Psoas muscle (tissue), 8 donors: ENCODE data around the gene DHRS7B. TPM values are rescaled to one million over a fixed set of nuclear protein-coding genes. Genes with fewer than 3 reads are reported as not detected.

ENCODE experiments used
- ATAC-seq, 4 donors: fragments of 200-7000 bp; cut with Tn5 transposase; one replicate each; pipeline ENCODE4 v1.9.1; 2020; ENCODE audit warnings: moderate library complexity in 3 of 4, mild to moderate bottlenecking in 2 of 4
- DNase-seq, 2 donors: peaks; one replicate each; pipeline ENCODE4 v3.0.0-alpha.2; 2020
- H3K27ac ChIP-seq: fragments of 200-600 bp; one replicate; pipeline ENCODE4 v1.8.0; 2022
- H3K27me3 ChIP-seq, 3 donors: fragments of 200-600 bp in 1 of 3; one replicate each; pipeline versions ENCODE4 v1.6.1 to v1.8.0; 2013 to 2022; ENCODE audit warnings: low read length in 2 of 3, mild to moderate bottlenecking in 2 of 3, moderate library complexity in 1 of 3; ENCODE audit not compliant: insufficient read depth in 3 of 3
- H3K36me3 ChIP-seq, 2 donors: fragments of 200-600 bp in 1 of 2; one replicate each; pipeline versions ENCODE4 v1.6.1 to v1.8.0; 2013 to 2022; ENCODE audit warnings: low read depth in 1 of 2, mild to moderate bottlenecking in 1 of 2, moderate library complexity in 1 of 2; ENCODE audit not compliant: insufficient read depth in 1 of 2
- H3K4me1 ChIP-seq: fragments of 200-600 bp; one replicate; pipeline ENCODE4 v1.8.0; 2022
- H3K4me3 ChIP-seq: fragments of 200-600 bp; one replicate; pipeline ENCODE4 v1.8.0; 2022; ENCODE audit warnings: mild to moderate bottlenecking
- H3K9me3 ChIP-seq: fragments of 200-600 bp; one replicate; pipeline ENCODE4 v1.8.0; 2022
- WGBS, 3 donors: extraction: QIAGEN DNeasy Blood & Tissue Kit; methylation state at CpG; one replicate each; pipeline versions ENCODE4 v1.1.6 to v1.1.7; 2013; 5-methylcytosine and 5-hydroxymethylcytosine counted together
- intact Hi-C, 2 donors: fragments of 100-400 bp; cut with DNase I; formaldehyde crosslinking; loops; one replicate each; pipeline versions ENCODE4 v1.11.0 to v1.14.2; 2022
- polyA plus RNA-seq, 3 donors: library from polyadenylated mRNA; stranded (reverse); fragments of 200-250 nt; gene quantifications; one replicate each; pipeline ENCODE4 v1.2.3, GENCODE V29; 2013
- total RNA-seq, 4 donors: library from RNA; stranded (reverse); fragmentation: NEBNext Ultra II Directional in 2 of 4; extraction: Animal tissue kit (Norgen Biotek cat#: 25700) in 2 of 4; gene quantifications; one replicate each; pipeline versions ENCODE4 v1.2.1 to v1.2.4, GENCODE V29; 2021 to 2023
- TF ChIP-seq, protein P1 (sequence below): fragments of 200-600 bp; IDR thresholded peaks from one replicate; pipeline ENCODE4 v1.8.0; 2022; ENCODE audit warnings: antibody characterized with exemption
- donor health status: healthy with polysubstance abuse.
- donor health status: DM: no; HTN: no; CAD: no; lungs with moderate emphysema.
- donor health status: Bipolar disorder and iron deficiency.
- donor health status: healthy.
- donor health status: DM: yes; HTN: yes; CAD: no.
- donor health status: DM: no; HTN: no; CAD: no.
- donor health status: DM: no; HTN: no; CAD: no.
- donor health status: DM: yes; HTN: yes; CAD: no.

DHRS7B gene
- total and polyA plus RNA-seq, 7 donors, result 15.7 to 50.1 (median 31.9) TPM

DNA sequence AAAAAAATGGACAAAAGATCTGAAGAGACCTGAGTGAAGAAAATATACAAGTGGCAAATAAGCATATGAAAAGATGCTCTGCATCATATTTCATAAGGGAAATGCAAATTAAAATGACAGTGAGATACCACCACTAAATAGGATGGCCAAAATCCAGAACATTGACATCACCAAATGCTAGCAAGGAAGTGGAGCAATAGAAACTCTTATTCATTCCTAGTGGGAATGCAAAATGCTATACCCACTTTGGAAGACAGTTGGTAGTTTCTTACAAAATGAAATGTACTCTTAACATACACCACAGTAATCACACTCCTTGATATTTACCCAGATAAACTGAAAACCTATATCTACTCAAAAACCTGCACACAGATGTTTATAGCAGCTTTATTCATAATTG lies 33.6 kb downstream of the DHRS7B start:
- no peaks in the 10 kb centered on the region for H3K36me3 ChIP-seq
- H3K27me3 ChIP-seq, result no peaks in the 10 kb centered on the region
- H3K4me1 ChIP-seq, result peaks cover 37% of the 10 kb centered on the region
- ATAC-seq (no peak), DNase-seq (no peak)
- H3K4me3 ChIP-seq, result peak overlapping the region; percentile 61
- intact Hi-C loops, result loop anchor here (5.0 to 10.0 kb wide), 2 partner anchors 33 to 124 kb away; partner anchors contain the start of genes MAP2K3 (in 2 of the 2) and DHRS7B (in 1 of the 2)
- TF ChIP-seq, protein P1, sequence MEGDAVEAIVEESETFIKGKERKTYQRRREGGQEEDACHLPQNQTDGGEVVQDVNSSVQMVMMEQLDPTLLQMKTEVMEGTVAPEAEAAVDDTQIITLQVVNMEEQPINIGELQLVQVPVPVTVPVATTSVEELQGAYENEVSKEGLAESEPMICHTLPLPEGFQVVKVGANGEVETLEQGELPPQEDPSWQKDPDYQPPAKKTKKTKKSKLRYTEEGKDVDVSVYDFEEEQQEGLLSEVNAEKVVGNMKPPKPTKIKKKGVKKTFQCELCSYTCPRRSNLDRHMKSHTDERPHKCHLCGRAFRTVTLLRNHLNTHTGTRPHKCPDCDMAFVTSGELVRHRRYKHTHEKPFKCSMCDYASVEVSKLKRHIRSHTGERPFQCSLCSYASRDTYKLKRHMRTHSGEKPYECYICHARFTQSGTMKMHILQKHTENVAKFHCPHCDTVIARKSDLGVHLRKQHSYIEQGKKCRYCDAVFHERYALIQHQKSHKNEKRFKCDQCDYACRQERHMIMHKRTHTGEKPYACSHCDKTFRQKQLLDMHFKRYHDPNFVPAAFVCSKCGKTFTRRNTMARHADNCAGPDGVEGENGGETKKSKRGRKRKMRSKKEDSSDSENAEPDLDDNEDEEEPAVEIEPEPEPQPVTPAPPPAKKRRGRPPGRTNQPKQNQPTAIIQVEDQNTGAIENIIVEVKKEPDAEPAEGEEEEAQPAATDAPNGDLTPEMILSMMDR, result no peak
- peak overlapping the region; percentile 96 for H3K27ac ChIP-seq
- peaks cover 6% of the 10 kb centered on the region for H3K9me3 ChIP-seq

DNA sequence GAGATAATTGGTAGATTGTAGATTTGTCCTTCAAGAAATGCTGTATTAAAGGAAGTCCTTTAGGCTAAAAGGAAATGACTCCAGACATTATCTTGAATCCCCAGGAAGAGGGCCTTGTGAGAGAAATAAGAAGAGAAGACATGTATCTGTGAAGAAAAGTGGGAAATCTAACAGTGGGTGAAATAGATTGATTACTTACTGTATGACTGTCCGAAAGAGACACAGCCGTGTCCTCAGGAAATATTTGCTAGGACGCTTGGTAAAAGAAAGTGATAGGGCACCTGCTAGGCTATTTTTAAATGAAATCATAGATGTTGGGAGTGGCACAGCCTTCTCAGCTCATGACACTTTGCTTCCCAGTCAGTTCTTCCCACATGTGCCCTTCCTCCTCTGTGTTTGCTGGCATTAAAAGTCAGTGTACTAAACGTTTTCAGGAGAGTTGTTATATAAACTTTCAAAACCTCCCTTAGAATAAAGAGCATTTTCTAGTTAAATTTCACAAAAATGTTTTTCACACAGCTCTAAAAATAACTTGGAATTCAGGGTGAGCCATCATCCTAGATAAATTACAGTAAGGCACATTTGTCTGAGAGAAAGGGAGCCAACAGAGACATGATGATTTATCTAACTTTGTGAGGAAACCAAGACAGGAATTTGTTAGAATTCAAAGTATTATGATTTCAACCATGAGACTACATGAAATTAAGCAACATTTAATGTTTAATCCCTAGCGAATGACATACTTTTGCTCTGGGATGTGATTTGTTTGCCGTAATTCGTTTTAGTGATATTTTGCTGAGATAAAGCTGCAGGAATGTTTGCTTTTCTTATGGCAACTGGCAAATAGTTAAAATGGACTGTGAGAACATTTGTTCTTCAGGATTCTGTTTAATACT lies 35.0 kb downstream of the DHRS7B start:
- peak overlapping the region; percentile 96 for H3K27ac ChIP-seq
- H3K9me3 ChIP-seq, result no peaks in the 10 kb centered on the region
- intact Hi-C loops, result loop anchor here (5.0 to 10.0 kb wide), 2 partner anchors 34 to 123 kb away; partner anchors contain the start of genes MAP2K3 (in 2 of the 2) and DHRS7B (in 1 of the 2)
- DNase-seq (no peak), ATAC-seq (peak; percentile 78 to 81 (median 79))
- TF ChIP-seq, protein P1, result no peak
- no peaks in the 10 kb centered on the region for H3K27me3 ChIP-seq
- peak overlapping the region; percentile 61 for H3K4me3 ChIP-seq
- no peaks in the 10 kb centered on the region for H3K36me3 ChIP-seq
- WGBS, 3 donors, result 11 to 19% (median 14%) methylated on average over 7 of the region's 7 CpGs
- peaks cover 50% of the 10 kb centered on the region for H3K4me1 ChIP-seq

DNA sequence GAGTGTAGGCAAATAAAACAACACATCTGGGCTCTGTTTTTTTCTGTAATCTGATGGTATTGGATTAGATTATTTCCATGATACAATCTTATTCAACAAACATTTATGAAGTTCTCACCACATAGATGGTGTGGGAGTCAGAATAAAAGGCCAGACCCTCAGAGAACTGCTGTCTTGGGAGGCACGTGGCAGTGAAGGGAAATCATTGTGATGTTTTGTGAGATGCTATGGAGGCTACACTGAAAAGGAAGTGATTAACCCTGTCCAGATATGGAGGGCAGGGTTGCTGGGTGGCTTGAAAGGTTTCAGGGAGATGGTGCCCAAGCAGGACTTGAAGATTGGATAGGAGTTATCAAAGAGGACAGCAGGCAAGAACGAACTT lies 35.6 kb downstream of the DHRS7B start:
- ATAC-seq (no peak), DNase-seq (no peak)
- H3K4me1 ChIP-seq, result peaks cover 55% of the 10 kb centered on the region
- no peaks in the 10 kb centered on the region for H3K27me3 ChIP-seq
- H3K4me3 ChIP-seq, result peak overlapping the region; percentile 61
- H3K9me3 ChIP-seq, result no peaks in the 10 kb centered on the region
- intact Hi-C loops, result loop anchor here (5.0 to 10.0 kb wide), 2 partner anchors 35 to 122 kb away; partner anchors contain the start of genes MAP2K3 (in 2 of the 2) and DHRS7B (in 1 of the 2)
- H3K36me3 ChIP-seq, result no peaks in the 10 kb centered on the region
- 47 to 53% (median 47%) methylated on average over 2 of the region's 2 CpGs for WGBS, 3 donors
- H3K27ac ChIP-seq, result peak overlapping the region; percentile 96
- TF ChIP-seq, protein P1, result no peak

DNA sequence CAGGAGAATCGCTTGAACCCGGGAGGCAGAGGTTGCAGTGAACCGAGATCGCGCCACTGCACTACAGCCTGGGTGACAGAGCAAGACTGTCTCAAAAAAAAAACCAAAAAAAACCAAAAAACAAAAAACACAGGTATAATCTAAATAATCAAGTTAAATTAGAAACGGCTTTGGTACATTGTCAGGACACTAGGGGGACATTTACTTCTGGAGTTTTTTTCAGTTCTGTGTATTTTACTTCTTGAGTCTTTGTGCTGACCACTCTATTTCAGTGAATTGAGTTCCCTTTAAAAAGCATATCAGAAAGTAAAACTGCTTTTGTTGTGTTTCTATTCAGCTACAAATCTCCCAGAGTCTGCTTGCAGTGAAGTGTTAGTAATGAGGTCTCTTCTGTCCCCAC lies 36.3 kb downstream of the DHRS7B start:
- 90 to 95% (median 92%) methylated on average over 6 of the region's 6 CpGs for WGBS, 3 donors
- DNase-seq (no peak), ATAC-seq (no peak)
- H3K36me3 ChIP-seq, result no peaks in the 10 kb centered on the region
- intact Hi-C loops, result loop anchor here (5.0 to 10.0 kb wide), 2 partner anchors 36 to 122 kb away; partner anchors contain the start of genes MAP2K3 (in 2 of the 2) and DHRS7B (in 1 of the 2)
- H3K4me3 ChIP-seq, result no peak overlapping the region
- H3K27me3 ChIP-seq, result no peaks in the 10 kb centered on the region
- TF ChIP-seq, protein P1, result no peak
- H3K9me3 ChIP-seq, result no peaks in the 10 kb centered on the region
- peak overlapping the region; percentile 96 for H3K27ac ChIP-seq
- H3K4me1 ChIP-seq, result peaks cover 62% of the 10 kb centered on the region
